Suprapubic skin (tissue), 4 donors: ENCODE data around the gene DUSP10. TPM values are rescaled to one million over a fixed set of nuclear protein-coding genes. Genes with fewer than 3 reads are reported as not detected.

Experiments used
- DNase-seq, 2 donors: peaks; one replicate each; pipeline ENCODE4 v3.0.0-alpha.2; 2019; ENCODE audit warnings: low spot score in 2 of 2
- H3K27ac ChIP-seq: fragments of 200-600 bp; sonication (generic); one replicate; pipeline ENCODE4 v1.5.1; 2019
- H3K27me3 ChIP-seq: fragments of 200-600 bp; sonication (generic); one replicate; pipeline ENCODE4 v1.5.1; 2019
- H3K36me3 ChIP-seq: fragments of 200-600 bp; sonication (generic); one replicate; pipeline ENCODE4 v1.5.1; 2019
- H3K4me1 ChIP-seq: fragments of 200-600 bp; sonication (generic); one replicate; pipeline ENCODE4 v1.5.1; 2019
- H3K4me3 ChIP-seq: fragments of 200-600 bp; sonication (generic); one replicate; pipeline ENCODE4 v1.5.1; 2019; ENCODE audit warnings: mild to moderate bottlenecking
- H3K9me3 ChIP-seq: fragments of 200-600 bp; sonication (generic); one replicate; pipeline ENCODE4 v1.5.1; 2019
- EP300 ChIP-seq: sonication (generic); formaldehyde crosslinking; IDR thresholded peaks from one replicate; pipeline ENCODE4 v1.6.1; 2017; ENCODE audit warnings: antibody characterized with exemption
- POLR2A ChIP-seq, 2 donors: fragments of 450-650 bp; IDR thresholded peaks; one replicate each; pipeline ENCODE4 v1.6.1; 2017; ENCODE audit warnings: antibody characterized with exemption in 2 of 2, mild to moderate bottlenecking in 2 of 2, moderate library complexity in 2 of 2
- POLR2AphosphoS5 ChIP-seq, 3 donors: sonication (generic); formaldehyde crosslinking; IDR thresholded peaks; one replicate each; pipeline ENCODE4 v1.6.1; 2017; ENCODE audit warnings: antibody characterized with exemption in 3 of 3
- WGBS: methylation state at CpG from one replicate; pipeline ENCODE4 v1.1.5; 2018; 5-methylcytosine and 5-hydroxymethylcytosine counted together
- total RNA-seq, 4 donors: library from RNA; depleted of rRNA; stranded (reverse); fragments of >200 nt; gene quantifications; one replicate each; pipeline ENCODE4 v1.1.0, GENCODE V29; 2016
- TF ChIP-seq, protein P1 (sequence below), 2 donors: fragments of 200-600 bp in 1 of 2; fragments of 450-650 bp in 1 of 2; sonication (generic) in 1 of 2; IDR thresholded peaks; one replicate each; pipeline ENCODE4 v1.5.1; 2016 to 2019; ENCODE audit warnings: antibody characterized with exemption in 2 of 2, mild to moderate bottlenecking in 1 of 2, moderate library complexity in 1 of 2

The DUSP10 gene
- total RNA-seq, 4 donors from 2014 or later = 9.5 to 18.6 (median 15.3) TPM

DNA sequence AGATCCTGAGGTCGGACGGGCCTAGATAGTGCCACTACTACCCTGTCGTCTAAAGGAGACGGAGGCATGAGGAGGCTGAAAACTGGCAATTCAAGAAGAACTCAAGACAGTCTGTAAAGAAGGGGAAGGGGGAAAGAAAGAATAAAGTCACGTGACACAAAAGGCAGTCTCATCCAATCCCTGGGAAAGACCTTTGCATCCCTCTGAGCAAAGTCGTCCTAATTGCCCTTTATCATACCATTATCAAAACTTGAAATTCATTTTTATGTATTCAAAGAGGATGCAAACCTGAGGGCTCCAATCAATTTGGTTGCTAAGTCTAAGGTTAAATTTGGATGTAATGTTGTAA lies 2.2 kb downstream of the DUSP10 start:
- Histone ChIP-seq H3K4me1 (peaks cover 52% of the 10 kb centered on the region), H3K36me3 (peaks cover 3% of the 10 kb centered on the region), H3K4me3 (no peak overlapping the region), H3K9me3 (no peaks in the 10 kb centered on the region), H3K27ac (no peak overlapping the region), H3K27me3 (no peaks in the 10 kb centered on the region)
- no peak for DNase-seq
- 95% methylated on average over 6 of the region's 6 CpGs for WGBS
- TF ChIP-seq POLR2AphosphoS5 (IDR thresholded peaks at IDR 0.05) (no peak), EP300 (no peak), POLR2A (IDR thresholded peaks at IDR 0.05) (no peak)
- TF ChIP-seq, protein P1, sequence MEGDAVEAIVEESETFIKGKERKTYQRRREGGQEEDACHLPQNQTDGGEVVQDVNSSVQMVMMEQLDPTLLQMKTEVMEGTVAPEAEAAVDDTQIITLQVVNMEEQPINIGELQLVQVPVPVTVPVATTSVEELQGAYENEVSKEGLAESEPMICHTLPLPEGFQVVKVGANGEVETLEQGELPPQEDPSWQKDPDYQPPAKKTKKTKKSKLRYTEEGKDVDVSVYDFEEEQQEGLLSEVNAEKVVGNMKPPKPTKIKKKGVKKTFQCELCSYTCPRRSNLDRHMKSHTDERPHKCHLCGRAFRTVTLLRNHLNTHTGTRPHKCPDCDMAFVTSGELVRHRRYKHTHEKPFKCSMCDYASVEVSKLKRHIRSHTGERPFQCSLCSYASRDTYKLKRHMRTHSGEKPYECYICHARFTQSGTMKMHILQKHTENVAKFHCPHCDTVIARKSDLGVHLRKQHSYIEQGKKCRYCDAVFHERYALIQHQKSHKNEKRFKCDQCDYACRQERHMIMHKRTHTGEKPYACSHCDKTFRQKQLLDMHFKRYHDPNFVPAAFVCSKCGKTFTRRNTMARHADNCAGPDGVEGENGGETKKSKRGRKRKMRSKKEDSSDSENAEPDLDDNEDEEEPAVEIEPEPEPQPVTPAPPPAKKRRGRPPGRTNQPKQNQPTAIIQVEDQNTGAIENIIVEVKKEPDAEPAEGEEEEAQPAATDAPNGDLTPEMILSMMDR (IDR thresholded peaks at IDR 0.05) = no peak

DNA sequence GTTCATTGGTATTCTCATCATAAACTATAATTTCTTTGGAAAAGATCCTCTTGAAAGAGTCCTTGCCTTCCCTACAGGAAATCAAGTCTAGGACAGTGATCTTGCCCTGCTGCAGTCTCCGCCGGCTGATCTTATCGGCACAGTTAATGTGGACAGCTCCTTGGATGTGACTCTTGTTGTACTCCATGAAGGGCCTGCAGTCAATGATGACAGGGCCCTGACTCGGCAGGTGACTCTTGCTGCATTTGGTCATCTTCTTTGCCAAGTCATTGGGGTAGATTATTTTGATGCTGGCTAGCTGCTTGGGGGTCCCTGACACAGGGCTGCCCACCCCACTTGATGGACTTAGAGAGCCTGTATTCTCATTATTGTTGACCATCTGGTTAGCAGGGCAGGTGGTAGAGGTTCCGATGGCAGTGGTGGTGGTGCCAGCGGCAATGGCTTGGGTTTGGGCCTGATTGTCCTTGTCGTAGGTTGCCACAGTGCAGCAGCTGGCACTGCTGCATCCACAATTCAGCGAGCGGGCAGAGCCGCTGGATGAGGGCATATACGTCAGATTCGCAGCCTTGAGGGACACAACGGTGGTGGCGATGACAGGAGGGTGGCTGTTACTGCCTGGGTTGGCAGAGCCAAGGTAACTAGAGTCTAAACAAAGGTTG lies 2.7 kb downstream of the DUSP10 start:
- Histone ChIP-seq H3K4me3 (no peak overlapping the region), H3K36me3 (peaks cover 3% of the 10 kb centered on the region), H3K27me3 (no peaks in the 10 kb centered on the region), H3K9me3 (no peaks in the 10 kb centered on the region), H3K27ac (no peak overlapping the region), H3K4me1 (peaks cover 56% of the 10 kb centered on the region)
- TF ChIP-seq, protein P1 (IDR thresholded peaks at IDR 0.05) = no peak
- TF ChIP-seq POLR2A (IDR thresholded peaks at IDR 0.05) (no peak), POLR2AphosphoS5 (IDR thresholded peaks at IDR 0.05) (no peak), EP300 (no peak)
- WGBS = 96% methylated on average over 14 of the region's 14 CpGs
- DNase-seq = no peak

DNA sequence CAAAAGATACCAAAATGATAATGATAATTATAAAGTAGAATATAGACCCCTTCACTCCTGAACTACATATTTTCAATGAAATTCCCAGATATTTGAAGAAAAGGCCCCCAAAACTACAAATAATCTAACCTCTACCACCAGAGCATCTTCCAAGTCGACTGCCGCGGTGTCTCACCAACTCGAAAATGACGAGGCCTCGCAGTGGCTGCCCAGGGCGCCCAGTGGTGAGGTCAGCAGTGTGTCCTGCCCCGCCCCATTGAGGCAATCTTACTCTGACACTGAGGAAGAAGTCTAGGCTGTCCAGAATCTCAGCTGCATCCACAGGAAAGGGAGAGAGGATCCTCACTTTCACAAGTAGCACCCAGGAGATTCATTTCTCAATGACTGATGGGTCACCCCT lies 5.2 kb downstream of the DUSP10 start:
- no peak for TF ChIP-seq EP300
- no peak for TF ChIP-seq POLR2A (IDR thresholded peaks at IDR 0.05)
- TF ChIP-seq, protein P1 (IDR thresholded peaks at IDR 0.05) = no peak
- no peak for TF ChIP-seq POLR2AphosphoS5 (IDR thresholded peaks at IDR 0.05)
- H3K27ac ChIP-seq = no peak overlapping the region
- 96% methylated on average over 8 of the region's 8 CpGs for WGBS
- DNase-seq = no peak
- no peaks in the 10 kb centered on the region for H3K9me3 ChIP-seq
- no peak overlapping the region for H3K4me3 ChIP-seq
- peaks cover 58% of the 10 kb centered on the region for H3K4me1 ChIP-seq
- H3K27me3 ChIP-seq = no peaks in the 10 kb centered on the region
- H3K36me3 ChIP-seq = peaks cover 3% of the 10 kb centered on the region

DNA sequence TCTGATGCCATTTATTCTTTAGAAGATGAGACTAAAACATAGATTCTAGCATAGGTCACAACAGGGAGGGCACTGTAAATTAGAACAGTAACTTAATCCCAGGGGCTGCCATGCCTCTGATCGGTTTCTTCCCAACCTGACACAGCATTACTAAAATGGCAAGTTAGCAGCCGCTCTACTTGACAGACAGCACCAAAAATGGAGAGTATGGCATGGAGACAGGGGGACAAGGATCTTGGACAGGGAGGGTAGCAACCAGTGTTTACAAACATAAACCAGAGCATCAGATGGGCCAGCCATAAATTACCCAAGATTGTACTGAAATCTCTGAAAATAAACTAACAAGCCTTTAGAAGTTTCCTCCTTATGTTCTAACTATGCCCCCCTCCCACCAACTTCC lies 5.9 kb downstream of the DUSP10 start:
- Histone ChIP-seq H3K4me1 (peaks cover 55% of the 10 kb centered on the region), H3K27me3 (no peaks in the 10 kb centered on the region), H3K4me3 (no peak overlapping the region), H3K27ac (no peak overlapping the region), H3K36me3 (peaks cover 3% of the 10 kb centered on the region), H3K9me3 (no peaks in the 10 kb centered on the region)
- TF ChIP-seq EP300 (no peak), POLR2AphosphoS5 (IDR thresholded peaks at IDR 0.05) (no peak), POLR2A (IDR thresholded peaks at IDR 0.05) (no peak)
- TF ChIP-seq, protein P1 (IDR thresholded peaks at IDR 0.05) = no peak
- 91% methylated on average over 2 of the region's 2 CpGs for WGBS
- no peak for DNase-seq

DNA sequence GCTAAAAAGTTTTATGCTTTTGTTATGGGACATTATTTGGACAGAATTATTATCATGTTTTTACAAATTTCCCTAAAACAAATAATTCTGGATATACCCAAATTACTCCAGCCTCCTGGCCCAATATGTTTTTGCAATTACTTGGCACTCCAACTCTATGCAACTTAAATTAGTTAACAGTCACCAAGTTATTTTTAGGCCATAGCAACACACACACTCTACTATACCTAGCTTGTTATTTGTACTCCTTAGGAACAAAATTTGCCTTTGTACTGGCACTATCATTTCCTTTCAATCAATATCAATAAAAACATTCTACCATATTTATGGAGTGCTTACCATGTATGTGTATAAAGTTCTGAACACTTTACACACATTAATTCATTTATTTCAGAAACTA lies 7.7 kb downstream of the DUSP10 start:
- Histone ChIP-seq H3K27ac (no peak overlapping the region), H3K4me3 (no peak overlapping the region)
- no peak for DNase-seq

More for the DNA sequence above, 7.7 kb downstream of the DUSP10 start:
- Histone ChIP-seq H3K9me3 (no peaks in the 10 kb centered on the region), H3K4me1 (peaks cover 43% of the 10 kb centered on the region), H3K27me3 (no peaks in the 10 kb centered on the region), H3K36me3 (peaks cover 3% of the 10 kb centered on the region)
- TF ChIP-seq, protein P1 (IDR thresholded peaks at IDR 0.05) = no peak
- no peak for TF ChIP-seq EP300
- no peak for TF ChIP-seq POLR2A (IDR thresholded peaks at IDR 0.05)
- no peak for TF ChIP-seq POLR2AphosphoS5 (IDR thresholded peaks at IDR 0.05)
